Activated naive CD4-positive, alpha-beta T cell treated with anti-CD3 and anti-CD28 coated beads, Interleukin-2, amount 50 U/mL, for 24 hours (primary cell): Measurements from ENCODE around the gene SLC41A2.
"Not testable (repeated sequence)": the region's sequence is repeated elsewhere in the genome, so short reads cannot be mapped to it uniquely, and the experiment has no call there.

ENCODE experiments used
- H3K27ac Mint-ChIP-seq: one replicate; pipeline ENCODE4 v1.8.0; 2021; ENCODE audit warnings: mild to moderate bottlenecking, mixed read lengths
- H3K27me3 Mint-ChIP-seq: one replicate; pipeline ENCODE4 v1.8.0; 2021; ENCODE audit warnings: mixed read lengths
- H3K36me3 Mint-ChIP-seq: one replicate; pipeline ENCODE4 v1.8.0; 2021; ENCODE audit warnings: mixed read lengths
- H3K4me1 Mint-ChIP-seq: one replicate; pipeline ENCODE4 v1.8.0; 2021; ENCODE audit warnings: mixed read lengths
- H3K4me3 Mint-ChIP-seq: one replicate; pipeline ENCODE4 v1.8.0; 2021; ENCODE audit warnings: mild to moderate bottlenecking, mixed read lengths
- H3K9me3 Mint-ChIP-seq: one replicate; pipeline ENCODE4 v1.8.0; 2021; ENCODE audit warnings: mixed read lengths

SLC41A2 gene, protein sequence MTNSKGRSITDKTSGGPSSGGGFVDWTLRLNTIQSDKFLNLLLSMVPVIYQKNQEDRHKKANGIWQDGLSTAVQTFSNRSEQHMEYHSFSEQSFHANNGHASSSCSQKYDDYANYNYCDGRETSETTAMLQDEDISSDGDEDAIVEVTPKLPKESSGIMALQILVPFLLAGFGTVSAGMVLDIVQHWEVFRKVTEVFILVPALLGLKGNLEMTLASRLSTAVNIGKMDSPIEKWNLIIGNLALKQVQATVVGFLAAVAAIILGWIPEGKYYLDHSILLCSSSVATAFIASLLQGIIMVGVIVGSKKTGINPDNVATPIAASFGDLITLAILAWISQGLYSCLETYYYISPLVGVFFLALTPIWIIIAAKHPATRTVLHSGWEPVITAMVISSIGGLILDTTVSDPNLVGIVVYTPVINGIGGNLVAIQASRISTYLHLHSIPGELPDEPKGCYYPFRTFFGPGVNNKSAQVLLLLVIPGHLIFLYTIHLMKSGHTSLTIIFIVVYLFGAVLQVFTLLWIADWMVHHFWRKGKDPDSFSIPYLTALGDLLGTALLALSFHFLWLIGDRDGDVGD

DNA sequence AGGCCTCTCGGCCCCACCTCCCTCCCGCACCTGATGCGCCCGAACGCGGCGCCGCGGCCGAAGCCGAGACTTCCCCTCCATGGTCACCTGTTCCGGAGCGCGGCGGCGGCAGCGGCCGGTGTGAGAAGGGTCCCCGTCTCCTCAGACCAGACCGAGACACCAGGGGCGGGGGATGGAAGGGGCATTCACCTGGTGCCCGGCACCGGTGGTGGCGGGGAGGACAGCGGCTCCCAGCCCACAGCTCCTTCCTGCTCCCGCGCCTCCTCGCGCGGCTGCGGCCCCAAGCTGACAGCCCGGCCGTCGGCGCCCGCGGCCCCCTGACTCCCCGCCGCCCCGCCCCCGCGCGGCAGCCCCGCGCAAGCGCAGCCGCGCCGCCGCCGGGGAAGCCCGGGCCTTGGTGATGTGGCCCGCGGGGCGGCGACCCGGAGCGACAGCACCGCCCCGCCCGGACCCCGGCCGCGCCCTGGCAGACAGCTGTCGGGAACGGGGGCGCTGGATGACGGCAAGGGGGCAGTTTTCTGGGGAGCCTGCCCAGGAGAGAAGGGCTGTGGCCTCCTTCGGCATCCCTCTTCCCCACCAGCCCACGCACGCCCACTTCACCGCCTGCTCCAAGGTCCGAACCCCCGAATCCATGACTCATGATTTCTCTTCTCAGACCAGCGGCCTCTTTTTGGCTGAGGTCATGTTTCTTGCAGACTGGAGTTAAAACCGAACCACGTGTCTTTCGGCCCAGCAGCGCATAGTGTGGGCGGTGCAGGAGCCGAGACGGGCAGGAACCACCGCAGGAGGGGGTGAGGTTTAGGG is at the start of gene SLC41A2:
Gene SLC41A2 (minus strand): TSS at position 290 of the 804 bp plus-strand sequence. CDS start 29,763 bp downstream, outside the sequence.
- H3K4me1 Mint-ChIP-seq = peaks cover 23% of the 10 kb centered on the region
- peak within 1 kb of the TSS; percentile 95 for H3K27ac Mint-ChIP-seq
- H3K36me3 Mint-ChIP-seq = no peaks in the 10 kb centered on the region
- H3K4me3 Mint-ChIP-seq = peak within 1 kb of the TSS; percentile 93
- H3K9me3 Mint-ChIP-seq = no peaks in the 10 kb centered on the region
- H3K27me3 Mint-ChIP-seq = peaks cover 2% of the 10 kb centered on the region

DNA sequence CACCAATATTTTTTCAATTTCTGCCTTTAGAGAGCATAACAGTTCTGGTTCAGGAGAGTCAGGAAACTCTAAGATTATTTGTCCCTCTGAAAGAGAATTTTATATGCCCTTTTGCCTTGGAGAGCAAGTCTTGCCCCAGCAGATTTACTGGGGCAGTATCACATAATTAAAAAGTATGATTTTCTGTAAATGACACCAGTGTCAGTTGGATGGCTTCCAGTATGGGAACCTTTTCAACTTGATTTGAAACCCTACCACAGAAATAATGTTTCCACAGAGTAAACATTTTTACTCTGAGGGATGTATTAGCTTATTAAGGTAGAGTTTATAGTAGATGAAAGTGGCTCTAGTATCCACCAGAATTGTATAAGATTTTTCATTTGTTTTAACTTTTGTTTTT is 43.4 kb upstream of the SLC41A2 start:
- H3K36me3 Mint-ChIP-seq = peaks cover 62% of the 10 kb centered on the region

DNA sequence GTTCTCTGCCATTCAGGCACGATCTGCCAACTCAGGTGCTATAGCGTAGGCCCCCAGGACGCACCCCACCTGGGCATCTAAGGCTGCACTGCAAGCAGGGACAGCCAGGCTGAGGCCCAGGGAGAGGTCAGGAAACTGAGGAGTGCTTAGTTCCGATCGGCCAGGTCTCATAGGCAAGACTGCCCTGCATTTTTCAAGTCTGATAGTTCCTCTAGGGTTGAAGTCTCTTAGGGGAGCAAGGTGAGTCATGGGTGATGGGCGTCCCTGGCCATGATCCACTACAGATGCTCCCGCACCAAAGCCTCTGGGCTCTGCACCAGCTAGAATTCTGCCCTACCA is 41.2 kb upstream of the SLC41A2 start:
- H3K4me3 Mint-ChIP-seq = no peak overlapping the region
- H3K27ac Mint-ChIP-seq = no peak overlapping the region
- H3K4me1 Mint-ChIP-seq = peaks cover 3% of the 10 kb centered on the region
- H3K27me3 Mint-ChIP-seq = no peaks in the 10 kb centered on the region
- peaks cover 55% of the 10 kb centered on the region for H3K36me3 Mint-ChIP-seq
- no peaks in the 10 kb centered on the region for H3K9me3 Mint-ChIP-seq

More for the DNA sequence above, 43.4 kb upstream of the SLC41A2 start:
- H3K4me1 Mint-ChIP-seq = peaks cover 13% of the 10 kb centered on the region
- no peak overlapping the region for H3K27ac Mint-ChIP-seq
- H3K4me3 Mint-ChIP-seq = no peak overlapping the region
- H3K9me3 Mint-ChIP-seq = no peaks in the 10 kb centered on the region
- H3K27me3 Mint-ChIP-seq = no peaks in the 10 kb centered on the region

DNA sequence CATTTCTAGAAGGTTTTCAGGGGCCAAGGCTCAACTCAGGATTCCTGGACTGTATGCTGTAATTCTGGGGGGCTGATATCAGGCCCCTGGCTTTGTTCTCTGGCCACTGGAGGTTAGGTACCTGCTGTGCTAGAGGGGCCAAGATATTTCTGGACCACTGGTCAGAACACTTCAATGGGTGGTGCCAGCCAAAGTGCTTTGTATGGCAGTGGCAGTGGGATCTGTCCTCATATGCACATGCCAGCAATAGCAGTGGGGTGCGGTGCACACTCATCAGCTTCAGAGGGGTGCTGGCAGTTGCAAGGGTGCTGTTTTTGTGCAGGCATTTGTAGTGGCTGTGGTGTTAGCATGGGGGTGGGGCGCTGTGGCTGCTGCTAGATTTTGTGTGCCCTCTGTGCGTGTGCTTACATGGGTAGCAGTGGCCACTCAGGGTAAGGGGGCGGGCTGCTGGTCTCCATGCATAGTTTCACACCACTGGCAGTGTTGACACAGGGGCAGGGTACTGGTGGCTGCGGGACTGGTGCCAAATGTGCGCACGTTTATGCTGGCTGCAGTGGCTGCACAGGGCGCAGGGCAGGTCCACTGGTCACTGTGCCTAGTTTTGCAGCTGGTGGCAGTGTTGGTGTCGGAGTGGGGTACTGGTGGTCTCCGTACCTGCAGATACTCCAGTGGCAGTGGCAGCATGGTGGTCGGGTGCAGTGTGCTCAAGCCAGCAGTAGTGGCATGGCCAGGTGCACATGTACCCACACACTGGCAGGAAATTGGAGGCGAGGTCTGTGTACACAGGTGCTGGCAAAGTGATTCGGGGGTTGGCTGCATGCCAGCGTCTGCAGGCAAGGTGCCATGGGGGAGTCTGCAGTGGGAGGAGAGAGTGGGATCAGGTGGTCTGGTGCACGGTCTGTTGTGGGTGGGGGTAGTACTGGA is 40.6 kb upstream of the SLC41A2 start:
- Mint-ChIP-seq H3K9me3 (no peaks in the 10 kb centered on the region), H3K36me3 (peaks cover 52% of the 10 kb centered on the region), H3K27me3 (no peaks in the 10 kb centered on the region), H3K4me1 (peaks cover 3% of the 10 kb centered on the region), H3K27ac (no peak overlapping the region), H3K4me3 (no peak overlapping the region)

DNA sequence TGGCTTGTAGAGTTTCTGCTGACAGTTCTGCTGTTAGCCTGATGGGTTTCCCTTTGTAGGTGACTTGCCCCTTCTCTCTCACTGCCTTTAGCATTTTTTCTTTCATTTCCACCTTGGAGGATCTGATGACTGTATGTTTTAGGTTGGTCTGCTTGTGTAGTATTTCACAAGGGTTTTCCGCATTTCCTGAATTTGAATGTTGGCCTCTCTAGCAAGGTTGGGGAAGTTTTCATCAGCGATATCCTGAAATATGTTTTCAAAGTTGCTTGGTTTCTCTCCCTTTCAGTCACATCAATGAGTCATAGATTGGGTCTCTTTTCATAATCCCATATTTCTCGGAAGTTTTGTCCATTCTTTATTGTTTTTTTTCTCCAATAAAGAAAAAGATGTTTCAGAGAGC is 39.5 kb upstream of the SLC41A2 start:
- H3K9me3 Mint-ChIP-seq = no peaks in the 10 kb centered on the region
- H3K36me3 Mint-ChIP-seq = peaks cover 50% of the 10 kb centered on the region
- no peaks in the 10 kb centered on the region for H3K27me3 Mint-ChIP-seq
- no peak overlapping the region for H3K27ac Mint-ChIP-seq
- no peak overlapping the region for H3K4me3 Mint-ChIP-seq
- peaks cover 3% of the 10 kb centered on the region for H3K4me1 Mint-ChIP-seq

DNA sequence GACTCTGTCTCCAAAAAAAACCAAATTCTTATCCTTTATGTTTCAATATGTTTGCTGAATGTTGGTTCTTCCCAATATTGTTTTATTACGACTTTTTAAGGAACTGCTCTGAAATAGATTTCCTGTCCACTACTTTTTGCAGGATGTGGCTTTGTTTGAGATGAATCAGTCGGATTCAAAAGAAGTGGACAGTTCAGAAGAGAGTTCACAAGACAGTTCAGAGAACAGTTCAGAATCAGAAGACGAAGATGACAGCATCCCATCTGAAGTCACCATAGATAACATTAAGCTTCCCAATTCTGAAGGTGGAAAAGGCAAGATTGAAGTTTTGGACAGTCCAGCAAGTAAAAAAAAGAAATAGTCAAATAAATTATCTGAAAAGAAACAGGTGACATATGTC is 36.2 kb upstream of the SLC41A2 start:
- Mint-ChIP-seq H3K27me3 (no peaks in the 10 kb centered on the region), H3K9me3 (no peaks in the 10 kb centered on the region), H3K4me3 (no peak overlapping the region), H3K36me3 (peaks cover 49% of the 10 kb centered on the region), H3K27ac (no peak overlapping the region), H3K4me1 (peaks cover 12% of the 10 kb centered on the region)

DNA sequence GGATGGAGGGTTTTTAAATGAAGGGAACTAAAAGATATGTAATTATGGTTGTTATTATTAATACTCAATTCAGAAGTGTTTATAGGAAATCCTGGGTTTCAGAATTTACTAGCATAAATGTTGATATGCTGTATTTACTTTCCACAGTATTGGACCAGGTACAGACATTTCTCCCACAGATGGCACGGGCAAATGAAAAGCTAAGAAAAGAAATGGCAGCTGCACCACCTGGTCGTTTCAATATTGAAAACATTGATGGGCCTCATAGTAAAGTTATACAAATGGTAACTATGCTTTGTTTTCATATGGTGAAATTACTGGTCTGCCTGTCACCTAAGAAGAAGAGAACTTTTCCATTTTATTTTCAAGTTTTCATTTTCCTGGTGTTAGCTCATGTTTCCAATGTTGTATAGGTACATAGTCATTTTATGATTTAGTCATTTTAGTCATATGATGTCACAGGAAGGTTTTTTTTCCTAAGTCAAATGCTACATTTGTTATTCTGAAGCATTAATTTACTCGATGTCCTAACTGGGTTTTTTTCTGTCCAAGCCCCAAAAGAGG is 33.6 kb upstream of the SLC41A2 start:
- no peaks in the 10 kb centered on the region for H3K27me3 Mint-ChIP-seq
- H3K27ac Mint-ChIP-seq = no peak overlapping the region
- no peaks in the 10 kb centered on the region for H3K9me3 Mint-ChIP-seq
- peaks cover 45% of the 10 kb centered on the region for H3K36me3 Mint-ChIP-seq
- H3K4me1 Mint-ChIP-seq = peaks cover 33% of the 10 kb centered on the region
- no peak overlapping the region for H3K4me3 Mint-ChIP-seq

DNA sequence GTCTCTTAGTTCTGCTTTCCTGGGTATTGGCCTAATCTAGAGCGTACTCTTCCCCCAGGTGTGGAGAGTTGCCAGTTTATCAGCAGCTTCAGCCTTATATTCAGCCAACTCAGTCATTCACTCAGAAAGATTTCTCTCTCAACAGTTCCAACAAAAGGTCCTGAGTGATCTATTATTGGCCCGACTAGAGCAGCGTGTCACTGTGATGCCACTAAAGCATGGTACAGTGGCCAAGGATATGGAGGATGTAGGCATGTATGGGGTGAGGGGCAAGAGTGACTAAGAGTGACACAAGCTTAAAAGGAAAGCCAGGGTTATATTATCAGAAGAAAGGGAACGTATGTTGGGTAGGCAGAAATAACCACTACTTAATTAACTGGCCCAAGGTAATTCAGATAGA is 32.9 kb upstream of the SLC41A2 start:
- Mint-ChIP-seq H3K9me3 (no peaks in the 10 kb centered on the region), H3K4me1 (peaks cover 36% of the 10 kb centered on the region), H3K27me3 (no peaks in the 10 kb centered on the region), H3K27ac (no peak overlapping the region), H3K36me3 (peaks cover 42% of the 10 kb centered on the region), H3K4me3 (no peak overlapping the region)

DNA sequence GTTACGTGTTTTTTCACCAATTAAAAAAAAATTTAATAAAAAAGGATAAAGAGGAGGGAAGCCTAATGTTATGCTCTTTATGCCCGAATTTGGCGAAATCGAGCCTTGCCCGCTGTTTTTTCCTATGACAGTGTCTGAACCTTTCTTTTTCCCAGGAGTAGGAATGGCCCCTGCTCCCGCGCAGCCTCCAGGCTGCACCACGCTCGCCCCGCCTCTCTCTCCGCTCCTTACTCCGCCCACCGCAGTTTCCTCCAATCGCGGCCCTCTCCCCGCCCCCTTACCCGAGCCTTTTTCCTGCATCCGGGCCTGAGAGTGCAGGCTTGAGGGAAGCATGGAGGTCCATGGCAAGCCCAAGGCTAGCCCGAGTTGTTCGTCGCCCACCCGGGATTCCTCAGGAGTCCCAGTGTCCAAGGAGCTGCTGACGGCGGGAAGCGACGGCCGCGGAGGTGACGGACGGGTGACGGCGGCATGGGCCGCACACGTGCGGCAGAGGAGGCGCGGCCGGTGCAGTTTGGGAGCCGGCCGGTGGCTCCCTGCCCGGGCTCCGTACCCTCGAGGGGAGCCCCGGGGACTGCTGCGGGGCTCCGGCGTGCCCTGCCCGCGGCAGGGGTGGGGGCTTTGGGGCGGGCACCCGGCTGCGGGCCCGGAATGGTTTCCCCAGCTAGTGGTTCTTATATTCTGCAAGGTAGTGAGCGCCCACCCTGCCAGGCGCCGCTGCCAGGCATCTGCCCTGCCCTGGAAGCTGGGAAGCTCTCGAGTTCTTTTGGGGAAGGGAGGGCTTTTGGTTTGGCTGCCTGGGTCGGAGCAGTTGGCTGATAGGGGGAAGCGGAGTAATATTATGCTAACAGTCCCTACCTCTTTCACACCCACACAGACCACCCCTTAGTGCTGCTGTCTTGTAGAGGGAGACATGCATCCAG is 28.2 kb upstream of the SLC41A2 start, which contains the start of gene NOPCHAP1:
Gene NOPCHAP1 (plus strand): TSS at position 295 of the 920 bp plus-strand sequence. CDS start 37 bp downstream, at position 332.
- peaks cover 44% of the 10 kb centered on the region for H3K4me1 Mint-ChIP-seq
- no peaks in the 10 kb centered on the region for H3K9me3 Mint-ChIP-seq
- no peaks in the 10 kb centered on the region for H3K27me3 Mint-ChIP-seq
- peak within 1 kb of the TSS; percentile 21 for H3K27ac Mint-ChIP-seq
- peak within 1 kb of the TSS; percentile 92 for H3K4me3 Mint-ChIP-seq
- peaks cover 23% of the 10 kb centered on the region for H3K36me3 Mint-ChIP-seq

DNA sequence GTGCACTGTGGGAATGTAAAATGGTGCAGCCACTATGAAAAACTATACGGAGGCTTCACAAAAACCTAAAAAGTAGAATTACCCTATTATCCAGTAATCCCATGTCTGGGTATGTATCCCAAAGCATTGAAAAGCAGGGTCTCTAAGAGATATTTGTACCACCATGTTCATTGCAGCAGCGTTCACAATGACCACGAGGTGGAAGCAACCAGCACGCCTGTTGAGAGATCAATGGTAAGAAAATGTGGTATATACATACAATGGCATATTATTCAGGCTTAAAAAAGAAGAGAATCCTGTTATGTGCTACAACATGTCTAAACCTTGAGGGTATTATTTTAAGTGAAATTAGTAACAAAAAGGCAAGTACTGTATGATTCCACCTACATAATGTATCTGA is 27.1 kb upstream of the SLC41A2 start:
- Mint-ChIP-seq H3K36me3 (peaks cover 15% of the 10 kb centered on the region), H3K4me1 (peaks cover 44% of the 10 kb centered on the region), H3K9me3 (no peaks in the 10 kb centered on the region), H3K4me3 (peak overlapping the region; percentile 87), H3K27ac (peak overlapping the region; percentile 3), H3K27me3 (no peaks in the 10 kb centered on the region)

DNA sequence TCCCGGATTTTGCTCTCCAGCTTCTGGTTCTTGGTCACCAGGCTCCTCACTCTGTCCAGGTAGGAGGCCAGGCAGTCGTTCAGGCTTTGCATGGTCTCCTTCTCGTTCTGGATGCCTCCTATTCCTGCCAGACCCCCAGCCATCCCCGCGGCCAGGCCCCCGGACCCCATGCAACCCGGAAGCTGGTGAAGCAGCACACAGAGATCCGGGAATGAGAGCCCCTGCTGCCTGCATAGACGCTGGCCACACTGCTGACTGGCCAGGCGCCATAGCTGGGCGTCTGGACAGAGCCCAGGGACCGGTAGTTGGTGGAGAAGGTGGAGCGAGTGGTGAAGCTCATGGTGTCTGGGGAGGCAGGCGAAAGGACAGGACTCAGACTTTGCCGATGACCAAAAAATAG is 19.6 kb upstream of the SLC41A2 start:
- not testable (repeated sequence) for H3K4me1 Mint-ChIP-seq, H3K27ac Mint-ChIP-seq, H3K9me3 Mint-ChIP-seq

DNA sequence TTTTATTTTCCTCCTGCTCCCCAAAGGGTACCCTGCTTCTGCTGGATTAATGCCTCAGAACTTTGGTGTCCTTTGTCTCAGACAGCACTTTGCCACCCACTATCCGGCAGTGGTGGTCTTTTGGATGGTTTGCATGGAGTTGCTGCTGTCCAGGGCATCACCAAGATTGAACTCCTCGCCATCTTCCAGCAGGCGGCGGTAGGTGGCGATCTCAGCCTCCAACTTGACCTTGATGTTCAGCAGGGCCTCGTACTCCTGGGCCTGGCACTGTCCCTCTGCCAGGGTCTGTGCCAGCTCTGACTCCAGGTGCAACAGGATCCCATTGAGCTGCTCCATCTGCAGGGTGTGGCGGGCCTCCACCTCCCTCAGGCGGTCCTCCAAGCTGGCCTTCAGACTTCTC is 18.6 kb upstream of the SLC41A2 start:
- Mint-ChIP-seq H3K4me3 (no peak overlapping the region), H3K27ac (no peak overlapping the region), H3K9me3 (no peaks in the 10 kb centered on the region), H3K36me3 (no peaks in the 10 kb centered on the region), H3K4me1 (no peaks in the 10 kb centered on the region), H3K27me3 (no peaks in the 10 kb centered on the region)

More for the DNA sequence above, 19.6 kb upstream of the SLC41A2 start:
- not testable (repeated sequence) for H3K27me3 Mint-ChIP-seq, H3K4me3 Mint-ChIP-seq, H3K36me3 Mint-ChIP-seq

DNA sequence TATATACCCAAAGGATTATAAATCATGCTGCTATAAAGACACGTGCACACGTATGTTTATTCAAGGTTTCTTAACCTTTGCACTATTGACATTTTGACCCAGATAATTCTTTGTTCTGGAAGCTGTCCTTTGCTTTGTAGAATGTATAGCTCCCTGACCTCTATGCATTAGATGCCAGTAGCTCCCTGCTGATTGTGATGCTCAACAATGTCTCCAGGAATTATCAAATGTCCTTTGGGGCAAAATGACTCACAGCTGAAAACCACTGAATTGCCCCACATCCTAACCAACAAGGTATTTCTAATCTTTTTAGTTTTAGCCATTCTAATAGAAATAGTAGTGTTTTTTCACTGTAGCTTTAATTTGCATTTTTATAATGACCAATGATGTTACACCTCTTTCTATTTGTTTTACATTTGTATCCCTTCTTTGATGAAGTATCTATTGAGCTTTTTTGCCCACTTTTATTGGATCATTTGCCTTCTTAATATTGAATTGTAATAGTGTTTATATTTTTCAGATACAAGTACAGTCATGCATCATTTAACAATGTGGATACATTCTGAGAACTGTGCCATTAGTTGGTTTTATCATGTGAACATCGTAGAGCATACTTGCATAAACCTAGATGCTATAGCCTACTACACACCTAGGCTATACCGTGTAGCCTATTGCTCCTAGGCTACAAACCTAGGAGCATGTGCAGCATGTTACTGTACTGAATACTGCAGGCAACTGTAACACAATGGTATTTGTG is 17.7 kb upstream of the SLC41A2 start:
- Mint-ChIP-seq H3K36me3 (no peaks in the 10 kb centered on the region), H3K27ac (no peak overlapping the region), H3K4me1 (no peaks in the 10 kb centered on the region), H3K4me3 (no peak overlapping the region), H3K9me3 (no peaks in the 10 kb centered on the region), H3K27me3 (no peaks in the 10 kb centered on the region)
